Occipital lobe (tissue), 2 donors: ENCODE data around the gene RBMS3. TPM values are rescaled to one million over a fixed set of nuclear protein-coding genes. Genes with fewer than 3 reads are reported as not detected.
"Not testable (repeated sequence)": the region's sequence is repeated elsewhere in the genome, so short reads cannot be mapped to it uniquely, and the experiment has no call there.

Experiments
- DNase-seq: peaks from one replicate; lab custom pipeline; 2025; lab: John Stamatoyannopoulos, UW
- total RNA-seq: library from RNA; depleted of rRNA; stranded (reverse); fragments of >200 nt; gene quantifications from one replicate; pipeline ENCODE4 v1.2.3, GENCODE V29; 2014

Gene RBMS3
- total RNA-seq, 1 donor from 2014 or later, result 19.8 TPM

DNA sequence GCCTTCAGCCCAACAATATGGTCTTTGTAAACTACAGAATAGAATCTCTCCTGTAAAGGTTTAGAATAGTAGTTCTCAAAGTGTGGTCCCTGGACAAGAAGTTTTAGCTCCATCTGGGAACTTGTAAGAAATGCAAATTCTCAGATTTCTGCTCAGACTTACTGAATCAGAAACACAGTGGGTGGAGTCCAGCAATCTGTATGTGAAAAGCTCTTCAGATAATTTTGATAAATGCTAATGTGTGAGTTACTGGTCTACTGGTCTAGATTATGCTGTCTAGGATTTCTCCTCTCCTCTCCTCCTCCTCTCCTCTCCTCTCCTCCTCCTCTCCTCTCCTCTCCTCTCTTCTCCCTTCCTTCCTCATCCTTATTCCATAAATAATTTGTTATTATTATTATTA lies 57.5 kb downstream of the RBMS3 start:
- DNase-seq, result no peak

GRCh38 chr3:29339016-29339833 lies 58.4 kb downstream of the RBMS3 start:
- no peak for DNase-seq

DNA sequence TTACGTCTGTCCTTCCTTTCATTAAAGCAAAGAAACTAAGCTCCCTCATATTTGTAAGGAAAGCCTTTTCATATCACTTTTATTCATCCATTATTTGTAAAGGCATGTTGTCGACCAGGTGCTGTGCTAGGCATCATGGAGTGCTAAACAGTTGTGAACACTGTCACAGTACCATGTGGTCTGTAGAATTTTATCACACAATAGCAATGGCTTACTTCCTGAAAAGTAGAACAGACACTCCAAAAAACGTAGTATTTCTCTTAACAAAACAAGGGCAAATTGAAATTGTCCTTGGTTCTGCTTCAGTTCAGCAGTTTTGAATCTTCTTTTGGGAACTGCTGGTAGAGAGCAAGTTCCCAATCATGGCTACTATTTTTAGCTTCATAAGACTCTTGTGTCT lies 63.3 kb downstream of the RBMS3 start:
- no peak for DNase-seq

DNA sequence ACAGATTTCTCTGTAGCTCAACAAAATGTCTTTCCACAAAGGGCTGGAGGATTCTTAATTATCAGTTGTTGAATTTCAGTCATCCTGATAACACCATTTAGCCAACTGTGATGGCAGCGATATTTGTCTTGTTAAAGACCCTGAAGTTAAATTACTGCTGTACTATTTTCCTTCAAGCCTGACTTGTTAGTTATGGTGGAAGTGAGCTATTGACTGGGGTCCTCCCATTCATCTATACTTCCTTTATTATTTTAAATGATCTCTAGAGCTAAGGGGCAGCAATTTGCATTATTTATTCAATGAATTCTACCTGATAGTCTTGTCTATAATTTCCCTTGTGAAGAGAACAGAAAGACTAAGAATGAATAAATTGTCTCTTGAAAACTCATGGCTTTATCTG lies 64.1 kb downstream of the RBMS3 start:
- DNase-seq, result no peak

DNA sequence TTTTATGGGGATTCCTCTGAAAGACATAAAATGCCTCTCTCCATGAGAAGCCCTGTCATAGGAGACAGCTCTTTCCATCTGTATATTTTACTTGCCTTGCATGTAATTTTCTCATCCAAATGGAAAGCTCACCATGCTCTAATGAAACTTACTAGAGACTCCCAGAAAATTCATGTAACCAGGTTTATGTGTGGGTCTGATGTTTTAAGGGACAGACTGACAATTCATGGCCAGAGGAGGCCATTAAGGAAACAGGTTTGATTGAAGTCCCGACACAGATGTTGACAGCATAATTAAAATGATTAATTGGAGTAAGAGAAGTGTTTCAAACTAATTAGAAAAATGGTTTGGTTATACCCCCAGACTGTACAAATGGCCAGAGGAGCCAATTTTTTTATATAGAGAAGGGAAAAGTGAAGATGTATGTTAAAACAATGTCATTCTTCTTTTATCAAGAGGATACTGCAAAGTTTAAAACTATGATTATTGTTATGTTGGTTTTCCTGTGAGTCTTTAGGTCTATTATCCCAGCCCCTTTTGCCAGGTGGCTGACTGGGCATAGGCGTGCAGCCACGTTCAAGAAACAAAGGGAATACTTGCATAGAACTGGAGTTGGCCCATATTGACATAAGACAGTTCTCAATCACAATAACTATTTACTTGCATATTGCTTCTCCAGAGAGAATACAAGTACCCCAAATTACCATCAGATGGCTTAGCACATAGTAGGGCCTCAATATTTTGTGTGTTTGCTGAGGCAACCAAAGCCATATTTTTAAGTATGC lies 64.8 kb downstream of the RBMS3 start:
- DNase-seq, result no peak

DNA sequence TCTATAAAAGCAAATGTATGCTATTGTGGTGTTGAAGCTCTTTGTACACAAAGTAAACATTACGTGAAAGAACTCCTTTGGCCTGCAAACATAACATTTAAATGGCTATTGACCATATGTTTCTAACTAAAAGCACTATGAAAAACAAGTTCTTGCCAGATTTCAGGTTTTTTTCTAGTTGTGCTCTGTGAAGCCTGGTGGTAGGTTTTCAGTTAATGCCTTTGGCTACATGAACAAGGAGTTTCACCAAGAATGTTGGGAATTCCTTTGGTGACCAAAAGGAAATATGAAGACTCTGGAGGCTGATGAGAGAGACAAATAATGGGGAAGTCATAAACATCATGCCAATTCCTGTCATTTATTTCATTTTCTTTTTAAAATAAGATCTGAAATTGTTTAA lies 66.0 kb downstream of the RBMS3 start:
- DNase-seq, result no peak

DNA sequence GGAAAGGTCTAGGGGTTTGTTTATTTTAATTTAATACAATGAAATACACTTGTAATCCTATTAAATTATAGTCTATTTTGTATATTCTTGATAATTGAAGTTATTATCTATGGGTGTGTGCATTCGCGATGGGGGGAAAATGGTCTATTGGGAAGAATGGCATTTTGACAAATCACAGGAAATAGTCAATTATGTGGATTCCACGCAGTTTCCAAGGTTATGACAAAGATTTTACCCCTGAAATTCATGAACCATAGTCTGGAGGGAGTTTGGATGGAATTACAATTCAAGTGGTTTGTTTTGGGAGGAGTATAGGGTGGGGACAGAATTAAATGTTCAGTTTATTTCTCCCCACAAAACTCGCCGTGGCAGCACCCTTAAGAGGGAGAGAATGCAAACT lies 66.5 kb downstream of the RBMS3 start:
- DNase-seq, result no peak

DNA sequence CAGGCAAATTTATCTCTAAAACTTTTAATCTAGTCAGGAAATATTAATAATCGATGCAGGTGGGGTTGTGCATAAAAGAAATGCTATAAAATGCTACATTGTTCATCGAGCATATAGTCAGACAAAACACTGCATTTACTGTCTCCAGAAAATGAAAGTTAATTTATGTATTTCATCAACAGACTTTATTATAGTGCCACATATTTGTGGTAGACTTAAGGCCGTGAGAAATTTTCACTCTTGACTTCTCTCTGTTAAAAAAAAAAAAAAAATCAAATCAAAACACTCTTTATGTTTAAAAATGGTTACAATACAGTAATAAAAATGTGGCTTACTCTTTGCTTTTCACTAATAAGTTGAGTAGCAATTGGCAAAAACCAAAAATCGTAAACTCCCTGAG lies 67.4 kb downstream of the RBMS3 start:
- DNase-seq, result no peak

DNA sequence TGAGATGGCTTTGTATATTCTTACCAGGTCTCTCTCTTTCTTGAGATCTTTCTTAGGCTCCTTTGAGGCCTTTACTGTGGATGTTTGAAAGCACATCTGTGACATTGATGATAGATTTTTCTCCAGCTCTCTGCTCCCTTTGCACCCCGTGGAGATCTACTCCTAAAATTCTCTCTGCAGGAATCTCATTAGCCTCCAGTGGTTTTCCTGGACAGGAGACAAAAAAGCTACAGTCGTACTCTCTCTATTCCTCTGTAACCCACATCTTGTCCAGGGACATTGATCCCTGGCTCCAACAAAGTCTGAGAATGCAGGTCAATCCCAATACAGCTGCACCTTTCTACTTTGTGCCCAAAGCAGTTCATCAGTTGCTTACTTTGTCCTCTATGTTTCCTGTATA lies 68.2 kb downstream of the RBMS3 start:
- DNase-seq, result no peak

DNA sequence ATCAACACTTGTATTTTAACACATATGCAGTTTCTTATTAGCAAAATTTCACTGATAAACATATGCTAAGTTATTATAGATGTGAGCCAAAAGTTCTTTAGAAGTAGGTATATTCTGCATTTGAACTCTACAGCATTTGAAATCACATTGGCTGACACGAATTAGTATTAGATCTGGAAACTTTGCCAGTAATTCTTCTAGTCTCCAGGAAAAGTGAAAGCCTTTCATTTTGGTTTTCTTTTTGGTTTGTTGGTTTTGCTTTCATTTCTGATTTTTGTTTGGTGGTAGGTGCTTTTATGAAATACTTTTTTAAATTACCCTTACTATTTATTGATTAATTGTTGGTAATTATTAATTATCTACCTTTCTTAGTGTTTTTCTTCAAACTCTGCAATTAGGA lies 72.9 kb downstream of the RBMS3 start:
- DNase-seq, result no peak

DNA sequence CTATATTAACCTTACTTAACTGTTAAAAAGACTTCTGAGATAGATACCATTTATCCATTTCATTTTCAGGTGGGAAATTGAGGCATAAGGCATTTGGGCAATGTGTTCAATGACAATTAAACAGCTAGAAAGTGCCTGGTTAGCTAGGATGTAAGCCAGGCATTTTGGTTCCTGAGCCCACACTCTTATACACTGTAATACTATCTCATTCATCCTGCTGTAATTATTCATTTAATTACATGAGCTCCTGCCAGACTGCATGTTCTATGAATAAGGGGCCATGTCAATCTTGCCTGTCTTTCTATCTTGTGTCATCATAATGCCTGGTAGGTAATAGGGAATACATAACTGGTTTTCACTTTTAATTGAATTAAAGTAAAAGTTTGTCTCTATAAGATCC lies 74.0 kb downstream of the RBMS3 start:
- DNase-seq, result no peak

DNA sequence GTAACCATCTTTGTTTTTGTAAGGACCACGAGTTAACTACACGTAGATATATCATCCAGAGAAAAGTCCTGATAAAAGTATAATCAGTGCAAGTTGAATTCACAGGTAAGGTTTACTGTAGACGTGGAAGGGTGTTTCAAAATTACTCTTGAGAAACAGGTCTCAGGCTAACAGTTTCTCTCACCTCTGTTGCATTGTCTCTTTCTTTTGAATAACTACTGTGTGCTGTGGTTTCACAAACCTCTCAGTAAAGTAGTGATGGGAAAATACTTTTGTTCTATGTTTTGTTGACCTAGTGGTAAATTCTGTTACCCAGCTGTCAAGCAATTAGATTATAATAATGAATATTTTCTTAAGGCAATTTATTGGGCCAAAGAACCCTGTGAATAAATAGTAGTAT lies 75.2 kb downstream of the RBMS3 start:
- no peak for DNase-seq

DNA sequence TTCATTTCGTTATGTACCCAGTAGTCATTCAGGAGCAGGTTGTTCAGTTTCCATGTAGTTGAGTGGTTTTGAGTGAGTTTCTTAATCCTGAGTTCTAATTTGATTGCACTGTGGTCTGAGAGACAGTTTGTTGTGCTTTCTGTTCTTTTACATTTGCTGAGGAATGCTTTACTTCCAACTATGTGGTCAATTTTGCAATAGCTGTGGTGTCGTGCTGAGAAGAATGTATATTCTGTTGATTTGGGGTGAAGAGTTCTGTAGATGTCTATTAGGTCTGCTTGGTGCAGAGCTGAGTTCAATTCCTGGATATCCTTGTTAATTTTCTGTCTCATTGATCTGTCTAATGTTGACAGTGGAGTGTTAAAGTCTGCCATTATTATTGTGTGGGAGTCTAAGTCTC lies 79.4 kb downstream of the RBMS3 start:
- DNase-seq, result not testable (repeated sequence)

DNA sequence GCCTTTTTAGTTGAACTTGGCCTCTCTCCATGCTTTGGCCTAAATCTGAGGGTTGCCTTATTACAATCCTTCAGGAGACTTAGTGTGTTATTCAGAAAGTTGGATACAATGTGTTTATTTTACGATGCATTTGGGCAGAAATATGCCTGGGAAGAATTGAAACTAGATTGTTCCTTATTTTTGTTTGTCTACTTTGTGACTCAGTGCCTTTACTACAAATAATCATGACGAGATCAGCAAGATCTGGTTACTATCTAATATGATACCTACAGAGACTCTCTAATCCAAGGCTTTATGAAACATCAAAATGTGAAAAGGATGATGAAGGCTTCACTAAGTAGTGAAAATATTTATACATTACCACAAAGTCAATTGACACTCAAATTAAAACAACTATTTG lies 82.2 kb downstream of the RBMS3 start:
- no peak for DNase-seq

DNA sequence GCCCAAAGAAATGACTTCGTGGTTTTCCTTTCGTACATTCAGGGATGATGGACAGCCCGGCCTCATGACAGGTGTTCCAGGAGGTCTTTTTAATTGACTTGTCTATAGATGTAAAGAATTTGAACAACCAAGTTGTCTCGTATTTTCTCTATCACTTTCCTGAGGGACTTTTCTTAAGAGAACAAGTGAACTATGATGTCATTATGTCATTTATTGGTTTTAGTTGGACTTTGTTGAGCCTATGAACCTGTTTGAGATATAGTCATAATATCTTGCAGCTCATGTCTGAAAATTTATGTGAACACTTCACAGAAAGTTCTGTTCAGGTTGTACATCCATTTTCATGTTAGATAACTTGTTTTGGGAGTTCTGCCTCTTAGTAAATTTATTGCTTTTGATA lies 89.2 kb downstream of the RBMS3 start:
- DNase-seq, result no peak

DNA sequence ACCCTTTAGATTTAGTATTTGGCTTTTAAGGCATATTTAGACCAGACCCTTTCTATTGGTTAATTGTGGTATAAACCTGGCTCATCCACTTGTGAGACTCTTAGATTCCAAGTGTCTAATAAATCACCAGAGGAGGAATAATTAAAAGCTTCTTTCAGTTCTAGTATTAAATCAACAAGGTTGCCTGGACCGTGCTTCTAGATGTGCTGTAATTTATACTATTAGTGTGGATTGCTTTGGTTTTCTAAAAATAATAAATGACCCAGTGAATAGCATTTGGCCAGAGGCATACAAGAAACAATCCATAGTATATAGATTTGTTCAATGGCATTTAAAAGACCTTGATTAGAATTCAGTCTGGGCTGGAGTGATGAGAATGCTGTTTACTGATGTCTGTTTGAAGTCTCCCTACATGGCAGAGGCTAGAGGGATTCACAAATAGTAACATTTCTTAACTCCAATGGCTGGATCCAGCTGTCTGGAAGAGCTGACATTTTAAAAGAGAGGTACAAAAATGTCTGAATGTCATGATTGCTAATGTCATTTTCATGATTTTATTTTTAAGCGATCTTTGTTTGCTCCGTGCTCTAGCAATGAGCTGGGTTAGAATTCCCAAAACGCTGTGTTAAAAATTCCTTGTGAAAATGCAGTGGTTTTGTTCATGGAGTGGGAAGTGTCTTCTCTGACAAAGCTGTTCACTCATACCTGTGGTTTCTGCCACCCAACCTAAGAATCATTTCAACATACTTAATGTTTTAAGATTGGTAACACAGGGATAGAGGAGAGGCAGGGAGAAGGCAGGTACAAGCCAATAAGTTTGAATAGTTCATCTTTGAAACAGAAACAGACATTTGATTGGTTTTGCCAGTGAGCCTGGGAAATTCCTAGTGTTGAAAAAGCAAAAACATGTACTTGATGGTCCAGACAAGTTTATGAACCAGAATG lies 89.9 kb downstream of the RBMS3 start:
- no peak for DNase-seq

DNA sequence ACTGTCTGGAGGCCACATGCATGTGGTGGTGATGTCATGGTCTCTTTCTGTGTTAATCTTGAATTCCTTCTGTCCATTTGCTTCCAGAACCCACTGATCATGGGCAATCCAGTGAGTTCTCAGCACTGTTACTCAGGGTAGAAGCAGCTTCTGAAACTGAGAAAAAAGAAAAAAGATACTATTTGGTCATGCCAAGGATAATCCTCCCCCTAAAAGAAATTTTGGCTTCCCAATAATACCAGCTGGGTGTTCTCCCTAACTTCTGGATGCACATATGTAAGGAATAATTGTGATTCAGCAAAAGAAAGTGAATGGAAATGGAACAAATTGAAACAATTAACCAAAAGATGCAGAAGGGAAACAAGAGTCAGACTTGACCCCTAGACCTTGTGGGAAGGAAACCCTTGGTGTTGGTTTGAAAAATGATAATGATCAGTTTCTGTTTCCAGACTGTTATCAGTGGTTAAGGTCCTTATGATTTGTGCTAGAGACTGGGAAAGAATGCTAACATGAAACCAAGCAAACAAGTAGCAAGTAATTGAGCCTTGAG lies 92.3 kb downstream of the RBMS3 start:
- DNase-seq, result no peak

DNA sequence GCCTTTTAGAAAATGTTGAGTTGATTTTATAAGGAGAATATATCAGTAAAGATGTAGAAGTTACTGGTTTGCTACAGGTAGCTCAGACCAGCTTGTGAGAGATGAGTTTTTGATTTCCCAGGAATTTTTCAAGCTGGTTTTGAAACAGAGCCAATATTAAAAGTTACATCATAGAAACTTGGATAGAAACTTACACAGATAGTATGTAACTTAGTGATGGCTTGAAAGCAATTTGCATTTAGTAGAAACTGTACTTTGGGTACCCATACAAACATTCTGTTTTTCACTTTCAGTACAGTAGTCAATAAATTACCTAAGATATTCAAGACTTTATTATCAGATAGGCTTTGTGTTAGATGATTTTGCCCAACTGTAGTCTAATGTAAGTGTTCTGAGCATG lies 93.4 kb downstream of the RBMS3 start:
- DNase-seq, result no peak

GRCh38 chr3:29379097-29379496 lies 98.2 kb downstream of the RBMS3 start:
- DNase-seq, result no peak

DNA sequence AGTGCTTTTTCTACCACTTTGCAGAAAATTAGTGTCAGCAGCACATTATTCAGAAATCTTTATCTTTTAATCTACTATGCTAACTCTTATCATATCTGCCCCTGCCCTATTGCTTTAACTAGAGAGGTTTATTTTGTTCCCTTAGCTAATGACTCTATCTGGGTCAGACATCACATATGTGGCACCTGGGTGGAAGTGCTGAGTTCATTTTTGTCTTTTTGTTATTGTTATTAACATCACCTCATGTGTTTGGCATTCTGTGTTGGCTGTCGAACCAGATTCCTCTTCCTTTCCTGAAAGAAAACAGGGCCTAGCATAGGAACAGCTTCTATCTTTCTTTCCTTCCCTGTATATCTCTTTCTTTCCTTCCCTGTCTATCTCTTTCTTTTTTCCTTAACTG lies 100.7 kb downstream of the RBMS3 start:
- no peak for DNase-seq

DNA sequence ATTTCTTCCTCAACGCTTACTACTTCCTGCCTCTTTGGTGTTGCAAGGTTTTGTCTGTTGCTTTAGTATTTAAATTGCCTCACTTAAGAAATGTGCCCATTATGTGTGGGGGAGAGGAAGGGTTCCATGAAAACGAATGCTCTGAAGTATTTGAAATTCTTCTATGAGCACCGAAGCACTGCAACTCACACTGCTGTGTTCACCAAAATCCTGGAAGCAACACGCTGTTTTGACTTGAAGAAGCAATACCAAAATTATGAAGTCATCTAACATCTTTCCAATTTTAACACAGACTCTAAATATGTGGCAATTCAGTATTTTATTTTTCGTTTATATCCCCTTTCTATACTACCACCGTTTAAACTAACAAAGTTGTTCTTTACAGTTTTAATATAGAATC lies 101.5 kb downstream of the RBMS3 start:
- DNase-seq, result no peak

GRCh38 chr3:29382845-29383244 lies 102.0 kb downstream of the RBMS3 start:
- DNase-seq, result no peak
